Ovary (tissue), 3 donors: ENCODE data around the gene FBN3.

Source experiments
- CTCF ChIP-seq, 3 donors: fragments of 450-650 bp in 2 of 3; fragments of 200-600 bp in 1 of 3; IDR thresholded peaks; one replicate each; pipeline versions ENCODE4 v1.5.1 to v1.8.0; 2016 to 2022; ENCODE audit warnings: antibody characterized with exemption in 3 of 3, mild to moderate bottlenecking in 1 of 3
- POLR2A ChIP-seq: fragments of 450-650 bp; IDR thresholded peaks from one replicate; pipeline ENCODE4 v1.6.1; 2017; ENCODE audit warnings: antibody characterized with exemption, mild to moderate bottlenecking, moderate library complexity
- donor health status: DM: no; HTN: no; CAD: no.

GRCh38 chr19:8148410-8149260, 757 bp downstream of the FBN3 start:
- no peak for TF ChIP-seq CTCF (IDR thresholded peaks at IDR 0.05)
- TF ChIP-seq POLR2A = no peak
